CD4-positive, alpha-beta T cell (primary cell): ENCODE measurements around the gene IFIH1. TPM values are rescaled to one million over a fixed set of nuclear protein-coding genes. Genes with fewer than 3 reads are reported as not detected.
A peak's percentile ranks its signal among the peaks of the same experiment; 100 is the strongest.

Experiments
- ATAC-seq: fragments of 200-7000 bp; cut with Tn5 transposase; one replicate; pipeline ENCODE4 v1.10.0; 2022; ENCODE audit warnings: mild to moderate bottlenecking; ENCODE audit not compliant: poor library complexity
- CTCF ChIA-PET: fragments of 350-600 bp; sonication (Branson Sonifier 250); formaldehyde crosslinking; loops from one replicate; lab custom pipeline; 2021; ENCODE audit warnings: antibody characterized with exemption, inconsistent platforms; lab: Charles Lee
- POLR2A ChIA-PET: fragments of 350-600 bp; sonication (Branson Sonifier 250); formaldehyde crosslinking; loops from one replicate; lab custom pipeline; 2021; ENCODE audit warnings: antibody characterized with exemption, inconsistent platforms; lab: Charles Lee
- DNase-seq, 14 experiments: peaks; one replicate each; pipeline ENCODE4 v3.0.0-alpha.2; 2013 to 2020; ENCODE audit warnings: mixed read lengths in 2 of 14
- H3K27ac ChIP-seq, 2 donors: one replicate each; pipeline versions ENCODE4 v1.5.1 to v1.7.0; 2013; ENCODE audit warnings: low read length in 2 of 2, low read depth in 1 of 2, mild to moderate bottlenecking in 1 of 2
- H3K27me3 ChIP-seq, 2 experiments: 1 replicate in 1 of 2; 2 replicates in 1 of 2; pipeline versions ENCODE4 v1.6.1 to v1.7.0; 2013; ENCODE audit warnings: low read length in 2 of 2, control low read depth in 1 of 2, mild to moderate bottlenecking in 1 of 2, moderate library complexity in 1 of 2; ENCODE audit not compliant: insufficient read depth in 2 of 2, control insufficient read depth in 1 of 2
- H3K36me3 ChIP-seq: one replicate; pipeline ENCODE4 v1.6.1; 2013; ENCODE audit warnings: low read length, control low read depth; ENCODE audit not compliant: insufficient read depth
- H3K4me1 ChIP-seq: one replicate; pipeline ENCODE4 v1.6.1; 2013; ENCODE audit warnings: low read length, control low read depth; ENCODE audit not compliant: insufficient read depth
- H3K4me3 ChIP-seq: one replicate; pipeline ENCODE4 v1.5.1; 2013; ENCODE audit warnings: mild to moderate bottlenecking, low read length, moderate library complexity
- H3K9me3 ChIP-seq, 2 experiments: 1 replicate in 1 of 2; 2 replicates in 1 of 2; pipeline versions ENCODE4 v1.6.1 to v1.7.0; 2013; ENCODE audit warnings: low read length in 2 of 2, mild to moderate bottlenecking in 2 of 2, control low read depth in 1 of 2, moderate library complexity in 1 of 2; ENCODE audit not compliant: control insufficient read depth in 1 of 2, insufficient read depth in 1 of 2
- H3K27ac Mint-ChIP-seq: one replicate; pipeline ENCODE4 v1.8.0; 2020; ENCODE audit warnings: mixed read lengths
- H3K27me3 Mint-ChIP-seq: one replicate; pipeline ENCODE4 v1.8.0; 2021; ENCODE audit warnings: mixed read lengths
- H3K36me3 Mint-ChIP-seq: one replicate; pipeline ENCODE4 v1.8.0; 2021; ENCODE audit warnings: low read depth, mixed read lengths
- H3K4me1 Mint-ChIP-seq: one replicate; pipeline ENCODE4 v1.8.0; 2021; ENCODE audit warnings: low read depth, mixed read lengths
- H3K4me3 Mint-ChIP-seq: one replicate; pipeline ENCODE4 v1.8.0; 2020; ENCODE audit warnings: mild to moderate bottlenecking, mixed read lengths
- H3K9me3 Mint-ChIP-seq: one replicate; pipeline ENCODE4 v1.8.0; 2020; ENCODE audit warnings: mixed read lengths
- CTCF ChIP-seq: fragments of 200-600 bp; IDR thresholded peaks from one replicate; pipeline ENCODE4 v1.8.0; 2022; ENCODE audit warnings: antibody characterized with exemption, mild to moderate bottlenecking
- intact Hi-C, 2 experiments: fragments of 100-400 bp; cut with DNase I in 1 of 2; cut with micrococcal nuclease in 1 of 2; formaldehyde crosslinking; loops; one replicate each; pipeline versions ENCODE4 v1.15.1 to v1.9.0; 2023 to 2025; cut with DNase I, micrococcal nuclease
- total RNA-seq, 174 experiments: library from RNA in 2 of 174; stranded (reverse) in 2 of 174; gene quantifications; one replicate each; pipeline ENCODE4 v1.2.3 and lab custom pipeline; 2021 to 2026

IFIH1 gene
- total RNA-seq, 2 experiments from 2014 or later = 31.1 to 32.1 TPM

- ATAC-seq (no peak), DNase-seq (peak in 5 of 14 experiments; percentile 8 to 60 (median 42))
- no peaks in the 10 kb centered on the region for H3K9me3 Mint-ChIP-seq
- no peaks in the 10 kb centered on the region for H3K36me3 Mint-ChIP-seq
- no peaks in the 10 kb centered on the region for H3K27me3 Mint-ChIP-seq
- no peak overlapping the region for H3K4me3 ChIP-seq
- no peak overlapping the region for H3K27ac ChIP-seq
- H3K36me3 ChIP-seq = no peaks in the 10 kb centered on the region
- H3K4me1 Mint-ChIP-seq = no peaks in the 10 kb centered on the region
- H3K27me3 ChIP-seq = no peaks in the 10 kb centered on the region
- no peaks in the 10 kb centered on the region for H3K9me3 ChIP-seq
- peak; percentile 32 for TF ChIP-seq CTCF
- H3K27ac Mint-ChIP-seq = no peak overlapping the region
- H3K4me3 Mint-ChIP-seq = no peak overlapping the region
- H3K4me1 ChIP-seq = no peaks in the 10 kb centered on the region
- intact Hi-C loops = loop anchor here in 1 of 2 experiments (2.0 kb wide), 1 partner anchor 15 kb away; the partner anchor contains the start of gene IFIH1
- CTCF ChIA-PET = interaction anchor here (0.6 to 1.8 kb wide), 7 partner anchors 10 to 1036 kb away, joined by 4 to 6 read pairs (median 4); partner anchors contain the start of gene GCA
- POLR2A ChIA-PET = interaction anchor here (1.6 to 1.9 kb wide), 2 partner anchors 9 to 15 kb away, joined by 8 to 9 read pairs; partner anchors contain the start of genes GCA and IFIH1
These were observed 15.5 kb upstream of the IFIH1 start for GRCh38 chr2:162333968-162334367.

GRCh38 chr2:162330881-162331280 is 12.4 kb upstream of the IFIH1 start:
- Mint-ChIP-seq H3K4me3 (no peak overlapping the region), H3K27ac (no peak overlapping the region), H3K36me3 (no peaks in the 10 kb centered on the region), H3K4me1 (no peaks in the 10 kb centered on the region), H3K27me3 (no peaks in the 10 kb centered on the region), H3K9me3 (no peaks in the 10 kb centered on the region)
- DNase-seq (no peak), ATAC-seq (no peak)
- Histone ChIP-seq H3K4me3 (no peak overlapping the region), H3K9me3 (peaks cover 0 to 3% of the 10 kb centered on the region in 2 experiments), H3K4me1 (no peaks in the 10 kb centered on the region), H3K27ac (no peak overlapping the region), H3K36me3 (no peaks in the 10 kb centered on the region), H3K27me3 (no peaks in the 10 kb centered on the region)
- no peak for TF ChIP-seq CTCF
- ChIA-PET POLR2A (no interaction called here), CTCF (no interaction called here)
- intact Hi-C loops = no loop called here

GRCh38 chr2:162328424-162329157 is 10.1 kb upstream of the IFIH1 start:
- intact Hi-C loops = no loop called here
- no peaks in the 10 kb centered on the region for H3K27me3 Mint-ChIP-seq

More at GRCh38 chr2:162328424-162329157, 10.1 kb upstream of the IFIH1 start:
- no peak for ATAC-seq
- ChIA-PET POLR2A (interaction anchor here (1.0 kb wide), 1 partner anchor 11 kb away, joined by 3 read pairs; no protein-coding TSS in a partner anchor), CTCF (interaction anchor here (1.6 kb wide), 1 partner anchor 12 kb away, joined by 5 read pairs; no protein-coding TSS in a partner anchor)
- Mint-ChIP-seq H3K27ac (no peak overlapping the region), H3K4me1 (no peaks in the 10 kb centered on the region), H3K36me3 (no peaks in the 10 kb centered on the region), H3K9me3 (no peaks in the 10 kb centered on the region), H3K4me3 (no peak overlapping the region)
- Histone ChIP-seq H3K4me3 (no peak overlapping the region), H3K36me3 (no peaks in the 10 kb centered on the region), H3K9me3 (peaks cover 0 to 3% of the 10 kb centered on the region in 2 experiments), H3K27ac (no peak overlapping the region), H3K27me3 (no peaks in the 10 kb centered on the region), H3K4me1 (no peaks in the 10 kb centered on the region)
- DNase-seq = no peak
- no peak for TF ChIP-seq CTCF
